PFSK-1 (cell line): ENCODE measurements around the gene CXCL6.

Source experiments
- POLR2AphosphoS5 ChIP-seq: IDR thresholded peaks from 2 replicates; pipeline ENCODE4 v1.6.1; 2012; ENCODE audit warnings: low read depth, mild to moderate bottlenecking, control low read depth, low read length, moderate library complexity
- REST ChIP-seq, 2 experiments: IDR thresholded peaks; 2 replicates each; pipeline versions ENCODE4 v1.6.1 to v1.8.0; 2011 to 2012; ENCODE audit warnings: low read depth in 2 of 2, low read length in 2 of 2, control low read depth in 1 of 2, inconsistent platforms in 1 of 2, mild to moderate bottlenecking in 1 of 2, moderate library complexity in 1 of 2; ENCODE audit not compliant: insufficient read depth in 1 of 2
- TAF1 ChIP-seq: IDR thresholded peaks from 2 replicates; pipeline ENCODE4 v1.6.1; 2012; ENCODE audit warnings: low read length, control low read depth, borderline replicate concordance; ENCODE audit not compliant: insufficient read depth

GRCh38 chr4:73814679-73815078, 21.8 kb upstream of the CXCL6 start:
- no peak for TF ChIP-seq POLR2AphosphoS5
- no peak for TF ChIP-seq TAF1
- no peak for TF ChIP-seq REST (IDR thresholded peaks at IDR 0.05; ENCODE audit: insufficient read depth in 1 of 2, low read depth in 2 of 2, low read length in 2 of 2)
